Measurements from ENCODE around the gene SMG7. TPM values are rescaled to one million over a fixed set of nuclear protein-coding genes. Genes with fewer than 3 reads are reported as not detected.

Gene SMG7
- total RNA-seq, 1 experiment from 2014 or later: 72.9 TPM

- no TSS peak for BruUV-seq (replicated peaks)
- no peak overlapping the region for H3K4me2 ChIP-seq
- H3K4me3 ChIP-seq: no peak overlapping the region
- H3K36me3 ChIP-seq (ENCODE audit: low read depth): peaks cover 29% of the 10 kb centered on the region
- intact Hi-C loops (cut with micrococcal nuclease; ENCODE audit: unreplicated experiment): no loop called here
- no peaks in the 10 kb centered on the region for H3K79me2 ChIP-seq (ENCODE audit: low read depth)
- no peak overlapping the region for H2AFZ ChIP-seq
- no peaks in the 10 kb centered on the region for H3K27me3 ChIP-seq (ENCODE audit: insufficient read depth, low read depth)
- no peaks in the 10 kb centered on the region for H3K9me2 ChIP-seq (ENCODE audit: insufficient read depth)
- no peak for DNase-seq
- H4K20me1 ChIP-seq (ENCODE audit: insufficient read depth): no peaks in the 10 kb centered on the region
- POLR2A ChIA-PET (ENCODE audit: unreplicated experiment): interaction anchor here (0.6 to 0.7 kb wide), 3 partner anchors 27 to 463 kb away, joined by 4 to 7 read pairs (median 5); no protein-coding TSS in a partner anchor
- no peak overlapping the region for H3K27ac ChIP-seq
- no peak for TF ChIP-seq CTCF (conservative IDR thresholded peaks at IDR 0.05)
- no peak for TF ChIP-seq EZH2 (IDR thresholded peaks at IDR 0.05; ENCODE audit: low read depth)
- H3F3A ChIP-seq (ENCODE audit: insufficient read depth, low read depth): peaks cover 16% of the 10 kb centered on the region; the same call in 1 of the 2 replicates
- CTCF ChIA-PET: no interaction called here
- peaks cover 8% of the 10 kb centered on the region for H3K4me1 ChIP-seq (replicated peaks; ENCODE audit: insufficient read depth)
- H3K9me3 ChIP-seq (ENCODE audit: insufficient read depth, low read depth): no peaks in the 10 kb centered on the region
Measured at GRCh38 chr1:183562701-183563100, 90.4 kb downstream of the SMG7 start.

GRCh38 chr1:183565261-183565660 lies 93.0 kb downstream of the SMG7 start:
- no peak overlapping the region for H3K4me2 ChIP-seq
- peaks cover 34% of the 10 kb centered on the region for H3K4me1 ChIP-seq (replicated peaks; ENCODE audit: insufficient read depth)
- no peak overlapping the region for H3K4me3 ChIP-seq
- no peaks in the 10 kb centered on the region for H3K9me3 ChIP-seq (ENCODE audit: insufficient read depth, low read depth)
- no peak for DNase-seq
- CTCF ChIA-PET: no interaction called here
- TF ChIP-seq EZH2 (IDR thresholded peaks at IDR 0.05; ENCODE audit: low read depth) (no peak), CTCF (conservative IDR thresholded peaks at IDR 0.05) (no peak)
- no peaks in the 10 kb centered on the region for H3K27me3 ChIP-seq (ENCODE audit: insufficient read depth, low read depth)
- H4K20me1 ChIP-seq (ENCODE audit: insufficient read depth): no peaks in the 10 kb centered on the region
- no TSS peak for BruUV-seq (replicated peaks)
- no peak overlapping the region for H2AFZ ChIP-seq
- POLR2A ChIA-PET (ENCODE audit: unreplicated experiment): no interaction called here
- intact Hi-C loops (cut with micrococcal nuclease; ENCODE audit: unreplicated experiment): no loop called here
- 0 out of 2 replicates have a peak, but pooled peaks cover 7% of the 10 kb centered on the region for H3K79me2 ChIP-seq (ENCODE audit: low read depth)
- H3K36me3 ChIP-seq (ENCODE audit: low read depth): peaks cover 10% of the 10 kb centered on the region; the same call in 1 of the 2 replicates
- peaks cover 27% of the 10 kb centered on the region; the same call in 1 of the 2 replicates for H3F3A ChIP-seq (ENCODE audit: insufficient read depth, low read depth)
- H3K9me2 ChIP-seq (ENCODE audit: insufficient read depth): no peaks in the 10 kb centered on the region
- H3K27ac ChIP-seq: no peak overlapping the region

GRCh38 chr1:183566026-183566425 lies 93.7 kb downstream of the SMG7 start:
- peaks cover 9% of the 10 kb centered on the region; the same call in 1 of the 2 replicates for H3K36me3 ChIP-seq (ENCODE audit: low read depth)
- no peaks in the 10 kb centered on the region for H3K27me3 ChIP-seq (ENCODE audit: insufficient read depth, low read depth)
- intact Hi-C loops (cut with micrococcal nuclease; ENCODE audit: unreplicated experiment): no loop called here
- TF ChIP-seq EZH2 (IDR thresholded peaks at IDR 0.05; ENCODE audit: low read depth): no peak
- no peak for TF ChIP-seq CTCF (conservative IDR thresholded peaks at IDR 0.05)
- no peak overlapping the region for H3K4me2 ChIP-seq
- no peak for DNase-seq
- no peak overlapping the region for H2AFZ ChIP-seq
- H4K20me1 ChIP-seq (ENCODE audit: insufficient read depth): no peaks in the 10 kb centered on the region
- H3K27ac ChIP-seq: no peak overlapping the region
- H3F3A ChIP-seq (ENCODE audit: insufficient read depth, low read depth): peaks cover 23% of the 10 kb centered on the region; the same call in 1 of the 2 replicates
- CTCF ChIA-PET: no interaction called here
- H3K9me3 ChIP-seq (ENCODE audit: insufficient read depth, low read depth): no peaks in the 10 kb centered on the region
- no peaks in the 10 kb centered on the region for H3K9me2 ChIP-seq (ENCODE audit: insufficient read depth)
- POLR2A ChIA-PET (ENCODE audit: unreplicated experiment): no interaction called here
- H3K4me3 ChIP-seq: no peak overlapping the region
- 0 out of 2 replicates have a peak, but pooled peaks cover 7% of the 10 kb centered on the region for H3K79me2 ChIP-seq (ENCODE audit: low read depth)
- BruUV-seq (replicated peaks): no TSS peak
- peaks cover 35% of the 10 kb centered on the region for H3K4me1 ChIP-seq (replicated peaks; ENCODE audit: insufficient read depth)

All from PC-9 (cell line).